CD4-positive, alpha-beta memory T cell (primary cell): ENCODE data around the gene IQCK. TPM values are rescaled to one million over a fixed set of nuclear protein-coding genes. Genes with fewer than 3 reads are reported as not detected.
A peak's percentile ranks its signal among the peaks of the same experiment; 100 is the strongest.

ENCODE experiments used
- CTCF ChIA-PET: fragments of 350-600 bp; sonication (Branson Sonifier 250); formaldehyde crosslinking; loops from one replicate; lab custom pipeline; 2021; ENCODE audit warnings: inconsistent platforms; ENCODE audit not compliant: partially characterized antibody; lab: Charles Lee
- POLR2A ChIA-PET: fragments of 350-600 bp; sonication (Branson Sonifier 250); formaldehyde crosslinking; loops from one replicate; lab custom pipeline; 2021; ENCODE audit not compliant: partially characterized antibody; lab: Charles Lee
- DNase-seq, 5 donors: peaks; one replicate each; pipeline versions ENCODE4 v3.0.0 to v3.0.0-alpha.2; 2020 to 2022; ENCODE audit warnings: mixed read lengths in 1 of 5
- H3K27ac ChIP-seq: one replicate; pipeline ENCODE4 v1.7.0; 2013; ENCODE audit warnings: low read depth, low read length
- H3K27me3 ChIP-seq: 2 replicates; pipeline ENCODE4 v1.7.0; 2013; ENCODE audit warnings: mild to moderate bottlenecking, low read length, moderate library complexity; ENCODE audit not compliant: insufficient read depth
- H3K36me3 ChIP-seq: 2 replicates; pipeline ENCODE4 v1.7.0; 2013; ENCODE audit warnings: mild to moderate bottlenecking, low read length, moderate library complexity; ENCODE audit not compliant: insufficient read depth
- H3K4me1 ChIP-seq: 2 replicates; pipeline ENCODE4 v1.7.0; 2013; ENCODE audit warnings: mild to moderate bottlenecking, low read length, moderate library complexity; ENCODE audit not compliant: insufficient read depth
- H3K4me3 ChIP-seq, 2 donors: one replicate each; pipeline ENCODE4 v1.7.0; 2013; ENCODE audit warnings: low read length in 2 of 2, mild to moderate bottlenecking in 1 of 2
- H3K9me3 ChIP-seq, 2 donors: one replicate each; pipeline ENCODE4 v1.7.0; 2013; ENCODE audit warnings: low read length in 2 of 2, control low read depth in 1 of 2; ENCODE audit not compliant: control insufficient read depth in 1 of 2
- H3K27ac Mint-ChIP-seq, 7 donors: one replicate each; pipeline ENCODE4 v1.8.0; 2020 to 2021; ENCODE audit warnings: mixed read lengths in 7 of 7, mild to moderate bottlenecking in 6 of 7, inconsistent platforms in 3 of 7, moderate library complexity in 3 of 7
- H3K27me3 Mint-ChIP-seq, 2 donors: one replicate each; pipeline ENCODE4 v1.8.0; 2020 to 2021; ENCODE audit warnings: mixed read lengths in 2 of 2
- H3K36me3 Mint-ChIP-seq, 2 donors: one replicate each; pipeline ENCODE4 v1.8.0; 2020 to 2021; ENCODE audit warnings: mixed read lengths in 2 of 2, inconsistent platforms in 1 of 2, mild to moderate bottlenecking in 1 of 2
- H3K4me1 Mint-ChIP-seq, 4 donors: one replicate each; pipeline ENCODE4 v1.8.0; 2020 to 2021; ENCODE audit warnings: mixed read lengths in 4 of 4, mild to moderate bottlenecking in 1 of 4
- H3K4me3 Mint-ChIP-seq, 8 donors: one replicate each; pipeline ENCODE4 v1.8.0; 2020 to 2021; ENCODE audit warnings: mixed read lengths in 8 of 8, mild to moderate bottlenecking in 7 of 8, moderate library complexity in 6 of 8, inconsistent platforms in 3 of 8
- H3K9me3 Mint-ChIP-seq, 8 donors: one replicate each; pipeline ENCODE4 v1.8.0; 2020 to 2021; ENCODE audit warnings: mixed read lengths in 8 of 8, mild to moderate bottlenecking in 5 of 8, inconsistent platforms in 3 of 8, moderate library complexity in 1 of 8
- intact Hi-C: fragments of 100-400 bp; cut with micrococcal nuclease; formaldehyde crosslinking; loops from one replicate; pipeline ENCODE4 v1.15.1; 2023
- polyA plus RNA-seq, 2 donors: library from polyadenylated mRNA; unstranded; fragments of 300-500 nt; fragmentation: Illumina TruSeq; gene quantifications; one replicate each; pipeline ENCODE4 v1.2.3, GENCODE V29; 2021
- total RNA-seq, 2 experiments: library from RNA; stranded (reverse); gene quantifications; one replicate each; pipeline ENCODE4 v1.2.3, GENCODE V29; 2021

Gene IQCK
- total and polyA plus RNA-seq, 4 experiments from 2014 or later = 1.3 to 4.1 (median 2.4) TPM

GRCh38 chr16:19872179-19872863 is 154.2 kb downstream of the IQCK start:
- H3K4me3 Mint-ChIP-seq = no peak overlapping the region
- H3K9me3 Mint-ChIP-seq = no peaks in the 10 kb centered on the region
- intact Hi-C loops = no loop called here
- Histone ChIP-seq H3K27me3 (no peaks in the 10 kb centered on the region), H3K4me3 (no peak overlapping the region), H3K27ac (no peak overlapping the region), H3K9me3 (no peaks in the 10 kb centered on the region), H3K4me1 (no peaks in the 10 kb centered on the region), H3K36me3 (no peaks in the 10 kb centered on the region)
- H3K27me3 Mint-ChIP-seq = peaks cover 1 to 6% of the 10 kb centered on the region in 2 donors
- DNase-seq = no peak
- CTCF ChIA-PET = interaction anchor here (1.6 kb wide), 1 partner anchor 14 kb away, joined by 4 read pairs; no protein-coding TSS in a partner anchor
- peaks cover 0 to 3% (median 0%) of the 10 kb centered on the region in 4 donors for H3K4me1 Mint-ChIP-seq
- POLR2A ChIA-PET = no interaction called here
- H3K27ac Mint-ChIP-seq = no peak overlapping the region
- H3K36me3 Mint-ChIP-seq = peaks cover 0 to 3% of the 10 kb centered on the region in 2 donors

- Mint-ChIP-seq H3K9me3 (no peaks in the 10 kb centered on the region), H3K4me1 (peaks cover 0 to 3% (median 0%) of the 10 kb centered on the region in 4 donors), H3K36me3 (peaks cover 0 to 3% of the 10 kb centered on the region in 2 donors), H3K27me3 (peaks cover 1 to 6% of the 10 kb centered on the region in 2 donors), H3K27ac (no peak overlapping the region), H3K4me3 (no peak overlapping the region)
- no peak overlapping the region for H3K27ac ChIP-seq
- H3K36me3 ChIP-seq = no peaks in the 10 kb centered on the region
- no peak for DNase-seq
- intact Hi-C loops = no loop called here
- no peaks in the 10 kb centered on the region for H3K27me3 ChIP-seq
- ChIA-PET POLR2A (no interaction called here), CTCF (no interaction called here)
- H3K4me3 ChIP-seq = no peak overlapping the region
- no peaks in the 10 kb centered on the region for H3K9me3 ChIP-seq
- H3K4me1 ChIP-seq = no peaks in the 10 kb centered on the region
Measured at GRCh38 chr16:19872935-19873334, 154.9 kb downstream of the IQCK start.

- CTCF ChIA-PET = interaction anchor here (0.7 kb wide), 1 partner anchor 40 kb away, joined by 3 read pairs; no protein-coding TSS in a partner anchor
Measured at GRCh38 chr16:19874026-19874425, 156.0 kb downstream of the IQCK start.

GRCh38 chr16:19874851-19875546 is 156.9 kb downstream of the IQCK start:
- POLR2A ChIA-PET = no interaction called here
- intact Hi-C loops = no loop called here
- Mint-ChIP-seq H3K27ac (peak overlapping the region in 2 of 7 donors; percentile 8 to 23), H3K4me3 (no peak overlapping the region), H3K27me3 (peaks cover 2% of the 10 kb centered on the region in 2 donors), H3K9me3 (no peaks in the 10 kb centered on the region), H3K4me1 (peaks cover 0 to 3% (median 0%) of the 10 kb centered on the region in 4 donors), H3K36me3 (peaks cover 0 to 3% of the 10 kb centered on the region in 2 donors)
- CTCF ChIA-PET = no interaction called here
- H3K27ac ChIP-seq = no peak overlapping the region
- no peaks in the 10 kb centered on the region for H3K4me1 ChIP-seq
- H3K9me3 ChIP-seq = no peaks in the 10 kb centered on the region
- H3K4me3 ChIP-seq = no peak overlapping the region
- H3K27me3 ChIP-seq = no peaks in the 10 kb centered on the region
- no peak for DNase-seq
- H3K36me3 ChIP-seq = no peaks in the 10 kb centered on the region

More at GRCh38 chr16:19874026-19874425, 156.0 kb downstream of the IQCK start:
- Mint-ChIP-seq H3K4me3 (no peak overlapping the region), H3K9me3 (no peaks in the 10 kb centered on the region), H3K36me3 (peaks cover 0 to 3% of the 10 kb centered on the region in 2 donors), H3K27ac (no peak overlapping the region), H3K4me1 (peaks cover 0 to 3% (median 0%) of the 10 kb centered on the region in 4 donors), H3K27me3 (peaks cover 0 to 2% of the 10 kb centered on the region in 2 donors)
- DNase-seq = no peak
- Histone ChIP-seq H3K27ac (no peak overlapping the region), H3K4me1 (no peaks in the 10 kb centered on the region), H3K27me3 (no peaks in the 10 kb centered on the region), H3K36me3 (no peaks in the 10 kb centered on the region), H3K4me3 (no peak overlapping the region), H3K9me3 (no peaks in the 10 kb centered on the region)
- POLR2A ChIA-PET = no interaction called here
- intact Hi-C loops = no loop called here

- Histone ChIP-seq H3K4me1 (no peaks in the 10 kb centered on the region), H3K27me3 (no peaks in the 10 kb centered on the region), H3K27ac (no peak overlapping the region), H3K9me3 (no peaks in the 10 kb centered on the region), H3K4me3 (no peak overlapping the region), H3K36me3 (no peaks in the 10 kb centered on the region)
- H3K27ac Mint-ChIP-seq = no peak overlapping the region
- intact Hi-C loops = no loop called here
- peaks cover 2 to 4% of the 10 kb centered on the region in 2 donors for H3K27me3 Mint-ChIP-seq
- CTCF ChIA-PET = interaction anchor here (0.7 to 1.0 kb wide), 2 partner anchors 11 to 274 kb away, joined by 3 to 4 read pairs; no protein-coding TSS in a partner anchor
- no peak overlapping the region for H3K4me3 Mint-ChIP-seq
- DNase-seq = no peak
- H3K36me3 Mint-ChIP-seq = peaks cover 0 to 3% of the 10 kb centered on the region in 2 donors
- peaks cover 0 to 3% (median 0%) of the 10 kb centered on the region in 4 donors for H3K4me1 Mint-ChIP-seq
- POLR2A ChIA-PET = no interaction called here
- no peaks in the 10 kb centered on the region for H3K9me3 Mint-ChIP-seq
Measured at GRCh38 chr16:19875900-19876299, 157.8 kb downstream of the IQCK start.

GRCh38 chr16:19876501-19877059 is 158.5 kb downstream of the IQCK start:
- DNase-seq = no peak
- Mint-ChIP-seq H3K36me3 (peaks cover 0 to under 1% of the 10 kb centered on the region in 2 donors), H3K27me3 (peaks cover 2 to 7% of the 10 kb centered on the region in 2 donors), H3K4me1 (peaks cover 0 to 3% (median 0%) of the 10 kb centered on the region in 4 donors), H3K27ac (no peak overlapping the region), H3K4me3 (no peak overlapping the region), H3K9me3 (no peaks in the 10 kb centered on the region)
- no peaks in the 10 kb centered on the region for H3K9me3 ChIP-seq
- no peaks in the 10 kb centered on the region for H3K36me3 ChIP-seq
- ChIA-PET CTCF (interaction anchor here (0.7 to 1.0 kb wide), 2 partner anchors 10 to 275 kb away, joined by 3 to 4 read pairs; no protein-coding TSS in a partner anchor), POLR2A (no interaction called here)
- no peak overlapping the region for H3K4me3 ChIP-seq
- no peak overlapping the region for H3K27ac ChIP-seq
- intact Hi-C loops = no loop called here
- H3K4me1 ChIP-seq = no peaks in the 10 kb centered on the region
- no peaks in the 10 kb centered on the region for H3K27me3 ChIP-seq

- Mint-ChIP-seq H3K9me3 (no peaks in the 10 kb centered on the region), H3K4me3 (no peak overlapping the region), H3K27me3 (peaks cover 7 to 20% of the 10 kb centered on the region in 2 donors), H3K36me3 (no peaks in the 10 kb centered on the region), H3K27ac (no peak overlapping the region), H3K4me1 (peaks cover 2 to 8% (median 7%) of the 10 kb centered on the region in 4 donors)
- Histone ChIP-seq H3K27me3 (peaks cover 7% of the 10 kb centered on the region), H3K36me3 (no peaks in the 10 kb centered on the region), H3K27ac (no peak overlapping the region), H3K4me3 (no peak overlapping the region), H3K4me1 (peaks cover 6% of the 10 kb centered on the region), H3K9me3 (no peaks in the 10 kb centered on the region)
- no peak for DNase-seq
- POLR2A ChIA-PET = no interaction called here
- CTCF ChIA-PET = interaction anchor here (0.8 to 2.2 kb wide), 3 partner anchors 28 to 277 kb away, joined by 3 to 6 read pairs (median 4); no protein-coding TSS in a partner anchor
- intact Hi-C loops = no loop called here
Measured at GRCh38 chr16:19878757-19879156, 160.7 kb downstream of the IQCK start.
